Omental fat pad (tissue), 4 donors: ENCODE data around the gene PAXIP1. TPM values are rescaled to one million over a fixed set of nuclear protein-coding genes. Genes with fewer than 3 reads are reported as not detected.

Experiments used
- ATAC-seq: fragments of 150-250 bp; one replicate; pipeline ENCODE4 v1.9.1; 2016; ENCODE audit warnings: mild to moderate bottlenecking, moderate library complexity; ENCODE audit not compliant: low FRiP score
- DNase-seq: peaks from one replicate; pipeline ENCODE4 v3.0.0-alpha.2; 2019; ENCODE audit warnings: low spot score
- CTCF ChIP-seq, 3 donors: fragments of 450-650 bp; IDR thresholded peaks; one replicate each; pipeline ENCODE4 v1.5.1; 2016 to 2017; ENCODE audit warnings: antibody characterized with exemption in 3 of 3, mild to moderate bottlenecking in 3 of 3, moderate library complexity in 2 of 3
- total RNA-seq, 4 donors: library from RNA; depleted of rRNA; stranded (reverse); fragments of >200 nt; gene quantifications; one replicate each; pipeline ENCODE4 v1.1.0, GENCODE V29; 2016

PAXIP1 gene
- total RNA-seq, 4 donors from 2014 or later = 7.9 to 14.2 (median 11.4) TPM

- ATAC-seq = no peak
- no peak for TF ChIP-seq CTCF (IDR thresholded peaks at IDR 0.05)
- no peak for DNase-seq
These were observed 88.5 kb downstream of the PAXIP1 start for GRCh38 chr7:154914308-154914995.

- DNase-seq (peak; percentile 94), ATAC-seq (peak; percentile 86)
- TF ChIP-seq CTCF (IDR thresholded peaks at IDR 0.05) = peak in 1 of 3 donors; percentile 36
These were observed 89.2 kb downstream of the PAXIP1 start for GRCh38 chr7:154913638-154914307.

GRCh38 chr7:154912871-154913637, 89.9 kb downstream of the PAXIP1 start:
- DNase-seq (no peak), ATAC-seq (no peak)
- no peak for TF ChIP-seq CTCF (IDR thresholded peaks at IDR 0.05)

- DNase-seq = no peak
- TF ChIP-seq CTCF (IDR thresholded peaks at IDR 0.05) = no peak
- no peak for ATAC-seq
These were observed 91.0 kb downstream of the PAXIP1 start for GRCh38 chr7:154911862-154912455.

- DNase-seq = no peak
- no peak for TF ChIP-seq CTCF (IDR thresholded peaks at IDR 0.05)
These were observed 91.5 kb downstream of the PAXIP1 start for GRCh38 chr7:154911411-154911810.

GRCh38 chr7:154910977-154911376, 91.9 kb downstream of the PAXIP1 start:
- ATAC-seq (no peak), DNase-seq (no peak)
- no peak for TF ChIP-seq CTCF (IDR thresholded peaks at IDR 0.05)

More at GRCh38 chr7:154911411-154911810, 91.5 kb downstream of the PAXIP1 start:
- no peak for ATAC-seq
